SK-N-SH (cell line): ENCODE measurements around the gene GLRB.

Experiments used
- CTCF ChIP-seq: fragments of 200-600 bp; sonication (generic); IDR thresholded peaks from 2 replicates; pipeline ENCODE4 v1.6.1; 2017; ENCODE audit warnings: antibody characterized with exemption, mild to moderate bottlenecking, moderate library complexity
- EZH2phosphoT487 ChIP-seq: fragments of 200-600 bp; sonication (generic); IDR thresholded peaks from 2 replicates; pipeline ENCODE4 v1.6.1; 2017; ENCODE audit warnings: low read depth, mixed run types, mild to moderate bottlenecking, antibody characterized with exemption, moderate library complexity, borderline replicate concordance
- FOXJ3 ChIP-seq: sonication (generic); formaldehyde crosslinking; IDR thresholded peaks from 2 replicates; pipeline ENCODE4 v1.5.1; 2020; ENCODE audit warnings: mild to moderate bottlenecking, missing genetic modification reagents
- YY1 ChIP-seq: IDR thresholded peaks from 2 replicates; pipeline ENCODE4 v1.4.0; 2012; ENCODE audit warnings: low read depth, mild to moderate bottlenecking

- TF ChIP-seq CTCF: no peak
- TF ChIP-seq EZH2phosphoT487: no peak
- no peak for TF ChIP-seq YY1
- TF ChIP-seq FOXJ3 (CRISPR knock-in tag): no peak
These were observed 66.0 kb downstream of the GLRB start for GRCh38 chr4:157141976-157142375.
